A549 (cell line): ENCODE measurements around the gene AFF1. TPM values are rescaled to one million over a fixed set of nuclear protein-coding genes. Genes with fewer than 3 reads are reported as not detected.

Experiments
- ATAC-seq, 2 experiments: fragments of 200-7000 bp in 1 of 2; fragments of >200 bp in 1 of 2; cut with Nextera tagmentation in 1 of 2; cut with Tn5 transposase in 1 of 2; 3 replicates each; pipeline versions ENCODE4 v1.8.0 to v1.9.1; 2018 to 2020; ENCODE audit warnings: mild to moderate bottlenecking in 1 of 2, moderate library complexity in 1 of 2
- CTCF ChIA-PET: fragments of 300-600 bp; sonication (Branson Sonifier 250); formaldehyde crosslinking; extraction: SDS; loops from one replicate; lab custom pipeline; 2021; ENCODE audit warnings: antibody characterized with exemption, inconsistent platforms; lab: Yijun Ruan, JAX
- POLR2A ChIA-PET: fragments of 350-600 bp; formaldehyde crosslinking; extraction: SDS; loops from one replicate; lab custom pipeline; 2021; ENCODE audit warnings: antibody characterized with exemption, inconsistent platforms; lab: Yijun Ruan, JAX
- DNase-seq, 2 experiments: peaks; one replicate each; pipeline versions ENCODE4 v3.0.0 to v3.0.0-alpha.2; 2011 to 2016; ENCODE audit warnings: low read depth in 1 of 2, low spot score in 1 of 2
- FAIRE-seq: peaks from 2 replicates; lab custom pipeline; 2011; peaks lifted over from hg19 to GRCh38; lab: Jason Lieb, UNC
- H3K27ac ChIP-seq, 2 experiments: fragments of >200 bp; sonication (Bioruptor Twin); formaldehyde crosslinking; 3 replicates each; pipeline ENCODE4 v1.5.1; 2016 to 2017
- H3K4me1 ChIP-seq: fragments of >200 bp; sonication (Bioruptor Twin); formaldehyde crosslinking; 3 replicates; pipeline ENCODE4 v1.6.1; 2016
- H3K4me2 ChIP-seq: fragments of >200 bp; sonication (Bioruptor Twin); formaldehyde crosslinking; 3 replicates; pipeline ENCODE4 v1.6.1; 2016
- H3K4me3 ChIP-seq: fragments of >200 bp; sonication (Bioruptor Twin); formaldehyde crosslinking; 3 replicates; pipeline ENCODE4 v1.5.1; 2016
- H3K9me3 ChIP-seq: fragments of >200 bp; sonication (Bioruptor Twin); formaldehyde crosslinking; 3 replicates; pipeline ENCODE4 v1.6.1; 2016
- CBX2 ChIP-seq: fragments of 200-600 bp; sonication (generic); IDR thresholded peaks from 2 replicates; pipeline ENCODE4 v1.6.1; 2016; ENCODE audit warnings: low read depth, mild to moderate bottlenecking, borderline replicate concordance
- CHD2 ChIP-seq: fragments of 150-350 bp; IDR thresholded peaks from 2 replicates; pipeline ENCODE4 v1.6.1; 2014; ENCODE audit warnings: low read length; ENCODE audit not compliant: partially characterized antibody
- EHF ChIP-seq: fragments of 250-450 bp; sonication (Bioruptor Pico); IDR thresholded peaks from 2 replicates; pipeline ENCODE4 v1.5.0; 2020; ENCODE audit warnings: mild to moderate bottlenecking
- FOSL2 ChIP-seq, 2 experiments: fragments of 450-650 bp in 1 of 2; fragments of >200 bp in 1 of 2; sonication (Bioruptor Twin) in 1 of 2; formaldehyde crosslinking; IDR thresholded peaks; 2 replicates each; pipeline versions ENCODE4 v1.5.0 to v1.6.1; 2016 to 2020; ENCODE audit warnings: mild to moderate bottlenecking in 1 of 2, moderate library complexity in 1 of 2
- HEYL ChIP-seq: fragments of 250-450 bp; sonication (Bioruptor Pico); IDR thresholded peaks from 2 replicates; pipeline ENCODE4 v1.8.0; 2021; ENCODE audit warnings: mild to moderate bottlenecking, moderate library complexity
- HOXB5 ChIP-seq: fragments of 250-450 bp; sonication (Bioruptor Pico); IDR thresholded peaks from 2 replicates; pipeline ENCODE4 v1.5.0; 2020; ENCODE audit warnings: mild to moderate bottlenecking, moderate library complexity
- JUN ChIP-seq, 2 experiments: fragments of >200 bp; sonication (Bioruptor Twin); formaldehyde crosslinking; IDR thresholded peaks; 2 replicates in 1 of 2; 3 replicates in 1 of 2; pipeline ENCODE4 v1.6.1; 2016 to 2017
- KDM1A ChIP-seq: fragments of 200-600 bp; sonication (generic); IDR thresholded peaks from 2 replicates; pipeline ENCODE4 v1.6.1; 2016; ENCODE audit warnings: low read depth, mild to moderate bottlenecking
- MAFK ChIP-seq: fragments of 450-650 bp; IDR thresholded peaks from 2 replicates; pipeline ENCODE4 v1.6.1; 2014; ENCODE audit not compliant: partially characterized antibody
- NR3C1 ChIP-seq: fragments of >200 bp; sonication (Bioruptor Twin); formaldehyde crosslinking; IDR thresholded peaks from 3 replicates; pipeline ENCODE4 v1.6.1; 2017
- RAD21 ChIP-seq, 2 experiments: fragments of >200 bp in 1 of 2; sonication (Bioruptor Twin) in 1 of 2; formaldehyde crosslinking in 1 of 2; IDR thresholded peaks in 1 of 2; conservative IDR thresholded peaks in 1 of 2; 2 replicates in 1 of 2; 3 replicates in 1 of 2; pipeline ENCODE4 v1.6.1; 2012 to 2018; ENCODE audit warnings: inconsistent platforms in 1 of 2
- SREBF2 ChIP-seq: fragments of 450-650 bp; IDR thresholded peaks from 2 replicates; pipeline ENCODE4 v1.6.1; 2014; ENCODE audit warnings: mild to moderate bottlenecking, moderate library complexity
- TP53 ChIP-seq: fragments of 250-450 bp; sonication (Bioruptor Pico); IDR thresholded peaks from 2 replicates; pipeline ENCODE4 v1.5.0; 2021; ENCODE audit warnings: mild to moderate bottlenecking, moderate library complexity
- ZC3H11A ChIP-seq: fragments of 450-650 bp; IDR thresholded peaks from 2 replicates; pipeline ENCODE4 v1.6.1; 2014; ENCODE audit warnings: antibody characterized with exemption, mild to moderate bottlenecking
- ZFP36 ChIP-seq: fragments of 450-650 bp; IDR thresholded peaks from 2 replicates; pipeline ENCODE4 v1.6.1; 2014; ENCODE audit warnings: borderline replicate concordance; ENCODE audit not compliant: partially characterized antibody
- WGBS: methylation state at CpG from one replicate; pipeline ENCODE4 v1.1.6; 2017; ENCODE audit errors: missing lambda C conversion rate; 5-methylcytosine and 5-hydroxymethylcytosine counted together
- polyA plus RNA-seq, 4 experiments: library from polyadenylated mRNA; depleted of rRNA in 3 of 4; stranded (reverse); fragments of >200 nt; fragmentation: RNase III in 1 of 4; extraction: RNeasy Plus Mini Kit Qiagen cat#74134 plus additional on column Dnase treatment in 1 of 4; gene quantifications; 2 replicates in 3 of 4; 3 replicates in 1 of 4; pipeline ENCODE4 v1.2.3, GENCODE V29; 2011 to 2017
- TF ChIP-seq, protein P1 (sequence below): fragments of 250-450 bp; sonication (Bioruptor Pico); IDR thresholded peaks from 2 replicates; pipeline ENCODE4 v1.5.0; 2021; ENCODE audit warnings: mild to moderate bottlenecking, moderate library complexity, borderline replicate concordance
- TF ChIP-seq, protein P2 (sequence below): IDR thresholded peaks from 2 replicates; pipeline ENCODE4 v1.6.1; 2012
- TF ChIP-seq, protein P3 (sequence below): IDR thresholded peaks from 2 replicates; pipeline ENCODE4 v1.6.1; 2012
- TF ChIP-seq, protein P4 (sequence below): fragments of >200 bp; sonication (Bioruptor Twin); formaldehyde crosslinking; IDR thresholded peaks from 3 replicates; pipeline ENCODE4 v1.6.1; 2016

AFF1 gene
- polyA plus RNA-seq, 2 of the 4 experiments (the other 2 are of a cell fraction), result 13.7 to 15.4 TPM

DNA sequence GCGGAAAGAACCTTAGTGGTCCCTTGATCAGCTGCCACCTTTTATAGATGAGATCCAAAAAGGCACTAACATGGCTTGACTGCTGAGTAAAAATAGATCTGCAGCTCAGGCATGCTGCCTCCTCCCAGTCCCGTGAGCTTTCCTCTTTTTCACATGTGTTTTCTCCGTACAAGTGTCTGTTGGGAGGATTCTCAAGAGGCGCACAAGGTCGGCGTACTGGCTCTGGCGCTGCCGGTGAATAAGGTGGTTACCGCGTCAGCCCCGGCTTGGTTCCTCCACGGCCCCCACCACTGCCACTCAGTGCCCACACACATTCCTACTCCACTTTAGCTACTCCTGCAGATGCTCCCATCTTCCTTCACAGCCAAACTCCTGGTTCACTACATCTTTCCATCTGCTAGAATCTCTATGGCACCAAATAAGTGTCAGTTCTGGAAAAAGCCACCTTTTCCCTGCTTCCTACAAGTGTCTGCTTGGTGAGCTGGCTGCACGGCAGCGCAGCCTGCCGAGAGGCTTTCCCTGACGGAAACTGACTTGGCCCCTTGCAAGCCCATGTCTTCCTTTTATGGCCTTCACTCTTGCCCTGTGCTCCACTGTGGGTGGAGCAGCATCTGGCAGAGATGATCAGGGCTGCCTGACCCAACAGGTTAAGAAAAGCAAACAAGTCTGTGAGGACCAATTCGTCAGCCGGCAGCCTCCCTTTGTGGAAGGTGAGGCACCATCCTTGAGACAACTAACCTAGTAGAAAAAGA lies 185.8 kb downstream of the AFF1 start:
- H3K4me3 ChIP-seq, result no peak overlapping the region
- H3K9me3 ChIP-seq, result no peaks in the 10 kb centered on the region
- ATAC-seq, result no peak
- POLR2A ChIA-PET, result no interaction called here
- H3K4me1 ChIP-seq, result no peaks in the 10 kb centered on the region
- 94% methylated on average over 18 of the region's 18 CpGs for WGBS
- TF ChIP-seq KDM1A (no peak), CHD2 (no peak), HEYL (CRISPR knock-in tag) (no peak), SREBF2 (no peak), RAD21 (conservative IDR thresholded peaks at IDR 0.05 in 1 of 2, IDR thresholded peaks at IDR 0.05 in 1 of 2) (no peak), ZFP36 (no peak), TP53 (CRISPR knock-in tag) (no peak), EHF (CRISPR knock-in tag) (no peak), JUN (IDR thresholded peaks at IDR 0.05) (no peak), CBX2 (no peak)
- TF ChIP-seq, protein P1, sequence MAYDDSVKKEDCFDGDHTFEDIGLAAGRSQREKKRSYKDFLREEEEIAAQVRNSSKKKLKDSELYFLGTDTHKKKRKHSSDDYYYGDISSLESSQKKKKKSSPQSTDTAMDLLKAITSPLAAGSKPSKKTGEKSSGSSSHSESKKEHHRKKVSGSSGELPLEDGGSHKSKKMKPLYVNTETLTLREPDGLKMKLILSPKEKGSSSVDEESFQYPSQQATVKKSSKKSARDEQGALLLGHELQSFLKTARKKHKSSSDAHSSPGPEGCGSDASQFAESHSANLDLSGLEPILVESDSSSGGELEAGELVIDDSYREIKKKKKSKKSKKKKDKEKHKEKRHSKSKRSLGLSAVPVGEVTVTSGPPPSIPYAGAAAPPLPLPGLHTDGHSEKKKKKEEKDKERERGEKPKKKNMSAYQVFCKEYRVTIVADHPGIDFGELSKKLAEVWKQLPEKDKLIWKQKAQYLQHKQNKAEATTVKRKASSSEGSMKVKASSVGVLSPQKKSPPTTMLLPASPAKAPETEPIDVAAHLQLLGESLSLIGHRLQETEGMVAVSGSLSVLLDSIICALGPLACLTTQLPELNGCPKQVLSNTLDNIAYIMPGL (CRISPR knock-in tag), result no peak
- TF ChIP-seq, protein P2, sequence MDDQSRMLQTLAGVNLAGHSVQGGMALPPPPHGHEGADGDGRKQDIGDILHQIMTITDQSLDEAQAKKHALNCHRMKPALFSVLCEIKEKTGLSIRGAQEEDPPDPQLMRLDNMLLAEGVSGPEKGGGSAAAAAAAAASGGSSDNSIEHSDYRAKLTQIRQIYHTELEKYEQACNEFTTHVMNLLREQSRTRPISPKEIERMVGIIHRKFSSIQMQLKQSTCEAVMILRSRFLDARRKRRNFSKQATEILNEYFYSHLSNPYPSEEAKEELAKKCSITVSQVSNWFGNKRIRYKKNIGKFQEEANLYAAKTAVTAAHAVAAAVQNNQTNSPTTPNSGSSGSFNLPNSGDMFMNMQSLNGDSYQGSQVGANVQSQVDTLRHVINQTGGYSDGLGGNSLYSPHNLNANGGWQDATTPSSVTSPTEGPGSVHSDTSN, result no peak
- TF ChIP-seq, protein P3, sequence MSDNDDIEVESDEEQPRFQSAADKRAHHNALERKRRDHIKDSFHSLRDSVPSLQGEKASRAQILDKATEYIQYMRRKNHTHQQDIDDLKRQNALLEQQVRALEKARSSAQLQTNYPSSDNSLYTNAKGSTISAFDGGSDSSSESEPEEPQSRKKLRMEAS, result no peak
- TF ChIP-seq, protein P4, sequence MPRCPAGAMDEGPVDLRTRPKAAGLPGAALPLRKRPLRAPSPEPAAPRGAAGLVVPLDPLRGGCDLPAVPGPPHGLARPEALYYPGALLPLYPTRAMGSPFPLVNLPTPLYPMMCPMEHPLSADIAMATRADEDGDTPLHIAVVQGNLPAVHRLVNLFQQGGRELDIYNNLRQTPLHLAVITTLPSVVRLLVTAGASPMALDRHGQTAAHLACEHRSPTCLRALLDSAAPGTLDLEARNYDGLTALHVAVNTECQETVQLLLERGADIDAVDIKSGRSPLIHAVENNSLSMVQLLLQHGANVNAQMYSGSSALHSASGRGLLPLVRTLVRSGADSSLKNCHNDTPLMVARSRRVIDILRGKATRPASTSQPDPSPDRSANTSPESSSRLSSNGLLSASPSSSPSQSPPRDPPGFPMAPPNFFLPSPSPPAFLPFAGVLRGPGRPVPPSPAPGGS, result no peak
- TF ChIP-seq, all 56 proteins: peak for 0
- CTCF ChIA-PET, result interaction anchor here (1.1 to 1.7 kb wide), 2 partner anchors 14 to 30 kb away, joined by 3 to 8 read pairs; no protein-coding TSS in a partner anchor
- H3K4me2 ChIP-seq, result no peak overlapping the region
- no peak for DNase-seq
- no peak for FAIRE-seq
- no peak overlapping the region for H3K27ac ChIP-seq

DNA sequence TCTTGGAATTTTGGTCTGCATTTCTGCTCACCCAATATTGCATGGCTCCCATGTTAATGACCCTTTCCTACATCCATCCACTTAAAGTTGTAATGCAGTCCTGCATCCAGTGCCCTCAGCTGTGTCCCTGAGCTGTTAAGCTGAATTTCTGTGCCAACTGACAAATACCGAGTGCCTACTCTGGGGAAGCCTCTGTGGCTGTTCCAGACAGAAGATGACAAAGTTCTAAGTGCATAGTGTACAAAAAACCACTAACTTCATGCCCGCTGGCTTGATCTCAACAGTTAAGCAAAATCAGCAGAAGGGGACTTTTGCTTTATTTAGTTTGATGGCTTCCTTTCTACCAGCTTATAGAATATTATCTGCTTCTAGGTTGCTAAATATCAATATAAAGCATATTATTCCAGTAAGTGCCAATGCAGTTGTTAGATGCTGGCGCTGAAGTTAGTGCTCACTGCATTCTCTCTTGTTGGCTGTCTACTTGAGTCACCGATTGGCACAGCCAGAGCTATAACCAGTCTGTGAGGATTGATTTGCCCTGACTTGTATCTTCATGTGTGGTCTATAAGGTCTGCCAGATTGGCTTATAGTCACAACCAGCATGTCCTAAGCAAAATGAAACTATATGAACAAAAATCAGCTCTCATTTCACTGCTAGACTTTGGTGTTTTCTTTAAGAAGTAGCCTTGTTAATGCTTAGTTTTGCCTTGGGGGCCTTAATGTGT lies 186.7 kb downstream of the AFF1 start:
- ChIA-PET CTCF (no interaction called here), POLR2A (no interaction called here)
- ATAC-seq, result no peak
- no peak overlapping the region for H3K4me2 ChIP-seq
- no peak for TF ChIP-seq ZC3H11A
- TF ChIP-seq FOSL2 (IDR thresholded peaks at IDR 0.05), result no peak
- no peak for TF ChIP-seq FOSL2 (CRISPR knock-in tag; IDR thresholded peaks at IDR 0.05)
- TF ChIP-seq TP53 (CRISPR knock-in tag), result no peak
- TF ChIP-seq, protein P1 (CRISPR knock-in tag), result no peak
- TF ChIP-seq MAFK, result no peak
- TF ChIP-seq NR3C1, result no peak
- no peak for TF ChIP-seq HOXB5 (CRISPR knock-in tag)
- 81% methylated on average over 4 of the region's 4 CpGs for WGBS
- no peak overlapping the region for H3K4me3 ChIP-seq
- DNase-seq, result no peak
- no peak overlapping the region for H3K27ac ChIP-seq
- H3K4me1 ChIP-seq, result no peaks in the 10 kb centered on the region
- FAIRE-seq, result no peak
- no peaks in the 10 kb centered on the region for H3K9me3 ChIP-seq
